Stimulated activated CD8-positive, alpha-beta memory T cell treated with anti-CD3 and anti-CD28 coated beads, Interleukin-4, amount 100 ng/mL, for 4 hours (primary cell): ENCODE results near the gene AKAP5.

Experiments used
- DNase-seq, 2 donors: peaks; one replicate each; pipeline ENCODE4 v3.0.0-alpha.2; 2020; ENCODE audit warnings: low read depth in 2 of 2, low spot score in 1 of 2

Gene AKAP5

DNA sequence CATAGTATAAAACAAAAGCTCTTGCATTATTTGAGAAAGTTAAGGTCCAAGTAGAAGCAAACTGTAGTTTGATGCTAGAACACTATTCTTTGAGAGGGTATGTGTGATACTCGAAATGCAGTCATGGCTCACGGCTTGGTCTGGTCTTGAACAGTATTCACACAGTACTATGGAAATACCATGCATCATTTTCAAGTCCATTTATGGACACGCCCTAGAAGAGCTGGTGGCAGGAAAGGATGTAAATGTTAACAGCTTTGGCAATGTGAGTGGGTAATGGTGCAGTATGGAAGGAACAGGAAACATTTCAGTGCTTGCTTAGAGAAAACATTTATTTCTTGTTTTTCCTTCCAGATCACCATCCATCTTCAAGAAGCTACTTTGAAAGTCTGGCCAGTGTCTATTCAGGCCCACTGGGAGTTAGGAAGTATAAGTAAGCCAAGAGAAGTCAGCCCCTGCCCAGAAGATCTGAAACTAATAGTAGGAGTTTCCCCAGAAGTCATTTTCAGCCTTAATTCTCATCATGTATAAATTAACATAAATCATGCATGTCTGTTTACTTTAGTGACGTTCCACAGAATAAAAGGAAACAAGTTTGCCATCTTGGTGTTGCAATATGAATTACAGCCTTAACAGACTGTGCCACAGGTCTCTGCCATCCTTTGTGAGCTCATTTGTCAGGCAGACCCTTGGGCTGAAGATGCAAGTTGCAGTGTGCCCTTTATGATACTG is 5.7 kb upstream of the AKAP5 start:
- no peak for DNase-seq

DNA sequence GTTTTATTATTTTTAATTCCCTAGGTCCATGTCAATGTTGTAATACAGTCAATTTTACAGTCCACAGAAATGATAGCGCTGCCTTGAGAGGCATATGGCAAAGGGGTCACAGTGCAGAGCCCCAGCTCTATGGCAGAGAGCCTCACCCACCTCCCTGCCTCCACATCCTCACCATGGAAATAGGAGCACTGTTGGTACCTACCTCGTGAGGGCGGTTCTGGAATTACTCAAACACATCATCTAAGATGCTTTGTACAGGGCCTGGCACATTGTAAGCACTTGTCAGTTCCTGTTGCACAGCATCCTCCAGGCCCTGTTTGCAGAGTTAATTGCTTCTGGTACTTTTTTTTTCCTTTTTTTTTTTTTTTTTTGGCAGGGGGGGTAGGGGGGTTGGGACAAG is 4.1 kb upstream of the AKAP5 start:
- DNase-seq = no peak

DNA sequence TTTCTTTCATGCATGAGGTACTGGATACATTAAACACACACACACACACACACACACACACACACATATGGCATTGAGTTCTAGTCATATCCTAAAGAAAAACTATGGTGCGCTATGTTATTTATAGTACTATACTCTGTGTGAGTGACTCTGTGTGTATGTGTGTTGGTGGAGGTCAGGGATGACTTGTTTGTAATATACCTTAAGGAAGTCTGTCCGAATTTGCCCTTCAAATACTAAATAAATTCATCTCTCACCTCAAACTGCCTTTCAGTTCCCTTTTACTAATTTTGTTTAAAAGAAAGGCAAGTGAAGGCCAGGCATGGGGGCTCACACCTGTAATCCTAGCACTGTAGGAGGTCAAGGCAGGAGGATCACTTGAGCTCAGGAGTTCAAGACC is 2.1 kb upstream of the AKAP5 start:
- no peak for DNase-seq

DNA sequence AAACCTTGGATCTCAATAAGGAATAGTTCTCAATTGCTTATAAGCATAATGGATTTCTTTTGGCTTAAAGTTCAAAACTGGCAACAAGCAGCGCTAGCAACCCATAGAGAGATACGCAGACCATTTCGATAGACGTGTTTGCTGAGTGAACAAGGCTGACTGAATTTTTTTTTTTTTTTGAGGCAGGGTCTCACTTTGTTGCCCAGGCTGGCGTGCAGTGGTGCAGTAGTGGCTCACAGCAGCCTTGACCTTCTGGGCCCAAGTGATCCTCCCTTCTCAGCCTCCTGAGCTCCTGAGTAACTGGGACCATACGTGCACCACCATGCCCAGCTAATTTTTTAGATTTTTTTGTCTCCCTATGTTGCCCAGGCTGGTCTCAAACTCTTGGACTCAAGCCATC is 1.4 kb upstream of the AKAP5 start:
- no peak for DNase-seq

DNA sequence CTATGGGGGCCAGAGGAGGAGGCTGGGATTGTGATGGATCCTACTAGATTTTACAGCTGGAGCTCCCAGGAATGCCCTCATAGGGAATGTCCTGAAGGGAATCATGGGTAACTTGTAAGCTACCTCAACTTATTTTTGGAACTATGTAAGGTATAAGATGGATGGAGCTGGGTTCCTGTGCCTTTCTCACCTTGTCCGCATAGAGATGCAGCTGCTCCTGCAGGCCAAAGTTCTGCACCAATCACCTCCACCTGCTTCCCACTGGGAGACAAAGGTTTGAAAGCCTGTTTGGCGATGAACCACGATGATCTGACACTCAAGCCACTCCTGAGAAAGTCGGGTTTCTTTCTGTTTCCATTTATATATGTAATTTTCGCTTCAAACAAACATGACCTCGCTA is 648 bp upstream of the AKAP5 start:
- DNase-seq = no peak

DNA sequence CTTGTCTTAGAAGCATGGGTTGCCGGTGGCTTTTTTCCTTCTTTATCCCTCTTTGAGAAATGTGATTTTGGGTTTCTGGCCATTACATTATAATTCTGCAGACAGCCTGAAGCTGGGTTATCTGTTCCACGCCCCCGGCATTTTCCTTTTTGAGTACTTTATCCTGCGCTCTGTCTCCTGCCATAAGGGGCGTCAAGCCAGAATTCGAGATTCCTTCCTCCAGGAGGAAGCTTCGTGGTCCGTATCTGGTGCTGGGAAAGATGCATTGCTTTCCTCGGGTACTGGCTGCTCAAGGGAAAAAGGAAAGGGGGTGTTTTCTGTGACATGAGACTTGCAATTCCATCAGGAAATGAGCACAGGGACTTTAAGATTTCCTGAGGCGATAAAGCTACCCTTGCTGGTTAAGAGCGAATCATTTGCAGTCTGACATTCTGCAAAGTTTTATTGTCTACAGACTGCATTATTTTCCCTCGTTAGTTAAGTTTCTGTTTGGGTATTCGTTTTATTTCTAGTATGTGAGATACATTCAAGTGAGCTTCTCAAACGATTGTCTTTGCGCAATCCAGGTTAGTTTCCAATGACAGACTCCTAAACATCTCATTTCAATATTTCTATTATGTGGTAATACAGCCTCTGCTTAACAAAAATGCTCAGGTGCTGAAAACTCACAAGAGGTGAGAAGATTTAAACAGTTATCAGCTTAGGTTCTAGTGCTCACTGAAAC is 694 bp downstream of the AKAP5 start:
- DNase-seq = no peak

DNA sequence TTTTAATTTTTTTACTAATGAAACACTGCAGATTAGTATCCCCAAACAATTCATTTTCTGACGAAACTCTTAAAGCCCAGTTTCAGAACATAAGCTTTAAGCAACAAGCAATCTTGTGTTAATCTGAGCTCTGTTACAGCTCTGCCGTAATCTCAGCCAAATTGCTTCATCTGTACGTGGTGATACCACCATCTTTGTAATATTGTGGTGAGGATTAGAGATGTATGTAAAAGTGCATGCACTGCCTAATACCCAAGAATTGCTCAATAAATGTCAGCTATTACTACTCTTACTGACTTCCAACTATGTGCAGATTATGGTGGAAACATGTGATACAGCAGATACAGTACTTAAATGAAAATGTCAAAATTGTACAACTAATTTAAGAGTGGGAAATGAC is 1.8 kb downstream of the AKAP5 start:
- DNase-seq = no peak

DNA sequence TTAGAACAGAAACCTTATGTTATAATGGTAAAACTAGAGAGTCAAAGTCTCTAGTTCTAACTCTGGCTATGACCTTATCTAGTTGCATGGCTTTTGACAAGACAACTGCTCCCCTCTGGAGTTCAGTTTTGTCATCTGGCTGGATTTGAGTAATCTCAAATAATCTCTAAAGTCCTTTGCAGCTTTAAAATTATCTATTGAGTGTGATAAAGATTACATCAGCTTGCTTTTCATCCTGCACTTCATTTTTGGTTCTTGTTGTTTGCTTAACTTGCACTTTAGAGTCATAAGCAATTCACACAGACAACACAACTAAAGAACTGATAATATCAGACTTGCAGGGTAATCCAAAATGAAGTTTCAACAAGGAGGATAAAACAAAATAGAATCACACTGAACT is 2.3 kb downstream of the AKAP5 start:
- no peak for DNase-seq

DNA sequence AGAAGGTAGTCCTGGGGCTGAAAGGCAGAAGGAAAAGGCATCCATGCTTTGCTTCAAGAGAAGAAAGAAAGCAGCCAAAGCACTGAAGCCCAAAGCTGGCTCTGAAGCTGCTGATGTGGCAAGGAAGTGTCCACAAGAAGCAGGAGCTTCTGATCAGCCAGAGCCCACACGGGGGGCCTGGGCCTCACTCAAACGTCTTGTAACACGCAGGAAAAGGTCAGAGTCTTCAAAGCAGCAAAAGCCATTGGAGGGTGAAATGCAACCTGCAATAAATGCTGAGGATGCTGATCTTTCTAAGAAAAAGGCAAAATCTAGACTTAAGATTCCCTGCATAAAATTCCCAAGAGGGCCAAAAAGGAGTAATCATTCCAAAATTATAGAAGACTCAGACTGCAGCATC is 3.2 kb downstream of the AKAP5 start:
- DNase-seq = no peak

DNA sequence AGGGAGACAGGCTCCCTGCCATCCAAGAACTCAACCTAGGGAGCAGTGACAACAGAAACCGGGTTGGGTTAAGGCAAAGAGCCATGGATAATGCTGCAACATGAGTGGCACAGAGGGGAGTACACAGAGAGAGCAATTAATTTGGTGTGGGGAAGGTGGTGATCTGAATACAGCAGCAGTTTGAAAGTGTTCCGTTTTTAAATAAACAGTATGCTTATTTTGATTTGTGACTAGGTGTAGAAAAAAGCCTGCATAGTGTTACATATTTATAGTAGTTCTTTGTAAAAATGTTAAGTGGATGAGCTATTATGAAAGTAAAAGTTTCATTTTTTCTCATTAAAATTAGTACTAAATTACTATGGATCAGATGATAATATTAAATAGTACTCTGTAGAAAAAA is 8.7 kb downstream of the AKAP5 start:
- DNase-seq = no peak

DNA sequence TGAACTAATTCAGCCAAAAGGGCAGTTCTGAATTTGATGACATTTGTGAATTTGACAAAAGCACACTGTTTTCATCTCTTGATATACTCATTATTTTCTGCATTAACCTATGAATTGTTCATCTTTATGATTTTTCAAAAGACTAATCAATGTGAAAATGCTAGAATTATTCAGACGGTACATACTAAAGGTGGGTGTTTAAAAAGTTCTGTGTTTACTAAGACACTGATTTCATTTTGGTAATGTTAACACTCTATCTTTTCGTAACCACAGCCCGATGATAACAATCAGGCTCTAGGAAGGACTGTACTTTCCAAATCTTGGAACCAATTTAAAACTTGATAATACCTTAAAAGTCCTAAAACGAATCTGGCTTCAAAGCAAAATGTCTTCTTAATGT is 9.4 kb downstream of the AKAP5 start:
- no peak for DNase-seq

DNA sequence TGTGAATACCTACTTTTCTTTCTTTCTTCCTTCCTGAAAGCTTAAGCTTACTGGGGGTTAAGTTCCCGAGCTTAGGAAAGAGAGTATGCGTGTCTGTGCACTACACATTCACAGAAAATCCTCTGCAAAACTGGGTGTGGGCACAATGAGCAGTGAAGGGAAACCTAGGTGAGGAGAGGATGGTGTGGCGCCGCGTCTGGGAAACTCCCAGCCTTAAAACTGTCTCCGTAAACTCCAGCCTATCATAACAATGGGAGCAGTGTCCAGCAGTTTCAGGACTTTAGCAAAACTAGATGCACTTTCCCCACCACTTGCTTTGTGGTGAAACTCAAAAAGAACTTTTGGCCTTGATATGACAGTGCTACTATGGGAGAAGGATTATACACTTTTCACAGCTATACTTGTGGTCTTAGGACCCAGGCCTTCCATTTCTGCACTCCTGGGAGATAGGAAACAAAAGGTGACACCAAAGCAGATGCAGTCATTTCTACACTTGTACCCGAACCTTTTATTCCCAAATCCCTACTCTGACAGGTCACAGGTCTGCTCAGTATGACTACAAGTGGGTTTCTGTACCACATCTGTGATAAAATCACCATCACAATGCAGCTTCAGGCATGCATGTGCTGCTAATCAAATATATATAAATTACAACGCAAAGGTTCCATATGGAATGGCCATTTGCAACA is 10.4 kb downstream of the AKAP5 start:
- no peak for DNase-seq

DNA sequence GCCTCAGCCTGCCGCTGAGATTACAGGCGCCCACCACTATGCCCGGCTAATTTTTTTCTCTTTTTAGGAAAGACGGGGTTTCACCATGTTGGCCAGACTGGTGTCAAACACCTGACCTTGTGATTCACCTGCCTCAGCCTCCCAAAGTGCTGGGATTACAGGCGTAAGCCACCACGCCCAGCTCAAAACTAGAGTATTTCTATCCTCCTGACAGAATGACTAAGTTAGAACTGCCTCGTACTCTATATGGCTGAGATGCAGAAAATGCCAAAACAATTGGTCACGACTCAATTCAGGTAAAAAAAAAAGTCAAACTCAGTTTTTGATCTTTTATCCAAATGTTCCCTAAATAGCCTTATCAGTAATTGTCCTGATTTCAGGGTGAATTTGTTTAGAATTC is 11.1 kb downstream of the AKAP5 start:
- no peak for DNase-seq

DNA sequence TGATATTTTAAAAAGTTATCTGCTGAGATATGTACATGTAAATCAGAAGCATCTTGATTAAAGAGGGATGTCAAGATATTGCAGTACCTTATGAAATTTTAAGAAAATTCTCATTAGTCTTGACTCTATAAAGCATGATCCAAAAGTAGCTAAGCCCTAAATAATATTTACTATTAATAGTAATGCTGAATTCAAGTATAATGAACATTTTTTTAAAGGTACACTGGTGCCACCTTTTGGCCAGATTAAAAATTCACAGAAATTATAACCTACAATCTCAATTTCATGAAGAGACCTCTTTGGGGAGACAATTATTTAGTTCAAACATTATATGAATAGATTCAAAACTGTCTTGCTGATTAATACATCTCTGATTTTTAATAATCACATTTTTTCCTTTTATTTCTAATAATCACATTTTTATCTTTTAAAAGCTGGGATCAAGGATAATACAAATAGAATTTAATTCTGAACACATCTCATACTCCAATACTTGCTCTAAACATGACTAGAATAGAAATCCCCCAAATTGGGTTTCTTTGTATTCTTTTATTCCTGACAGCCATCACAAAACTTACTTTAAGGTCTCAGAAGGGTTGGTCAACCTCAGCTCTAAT is 13.4 kb downstream of the AKAP5 start:
- DNase-seq = no peak

DNA sequence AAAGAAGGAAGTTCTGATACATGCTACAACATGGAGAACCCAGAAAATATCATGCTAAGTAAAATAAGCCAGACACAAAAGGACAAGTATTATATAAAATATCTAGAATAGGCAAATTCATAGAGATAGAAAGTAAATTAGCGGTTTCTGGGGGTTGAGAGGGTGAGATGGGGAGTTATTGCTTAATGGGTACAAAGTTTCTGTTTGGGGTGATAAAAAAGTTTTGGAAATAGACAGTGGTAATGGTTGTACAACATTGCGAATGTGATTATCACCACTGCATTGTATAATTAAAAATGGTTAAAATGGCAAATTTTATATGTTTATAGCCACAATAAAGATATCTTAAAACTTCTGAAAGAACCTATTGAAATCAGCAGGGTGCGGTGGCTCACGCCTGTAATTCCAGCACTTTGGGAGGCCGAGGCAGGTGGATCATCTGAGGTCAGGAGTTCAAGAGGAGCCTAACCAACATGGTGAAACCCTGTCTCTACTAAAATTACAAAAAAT is 23.3 kb downstream of the AKAP5 start:
- no peak for DNase-seq

DNA sequence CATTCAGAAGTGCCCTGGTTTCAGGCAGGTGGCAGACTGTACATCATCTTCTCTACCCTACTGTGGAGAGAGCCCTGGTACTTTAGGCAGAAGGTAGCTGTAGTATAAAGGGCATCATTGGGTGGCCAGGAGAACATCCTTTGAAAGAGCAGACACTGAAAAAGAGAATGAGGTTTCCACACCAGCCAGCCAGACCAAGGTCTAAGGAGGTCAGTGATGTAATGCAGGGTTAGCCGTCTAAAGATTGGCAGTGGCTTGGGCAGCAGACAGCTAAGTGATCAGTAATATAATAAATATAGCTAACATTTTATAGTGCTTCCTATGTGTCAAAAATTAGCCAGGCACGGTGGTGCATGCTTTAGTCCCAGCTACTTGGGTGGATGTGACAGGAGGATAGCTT is 26.3 kb downstream of the AKAP5 start:
- no peak for DNase-seq

DNA sequence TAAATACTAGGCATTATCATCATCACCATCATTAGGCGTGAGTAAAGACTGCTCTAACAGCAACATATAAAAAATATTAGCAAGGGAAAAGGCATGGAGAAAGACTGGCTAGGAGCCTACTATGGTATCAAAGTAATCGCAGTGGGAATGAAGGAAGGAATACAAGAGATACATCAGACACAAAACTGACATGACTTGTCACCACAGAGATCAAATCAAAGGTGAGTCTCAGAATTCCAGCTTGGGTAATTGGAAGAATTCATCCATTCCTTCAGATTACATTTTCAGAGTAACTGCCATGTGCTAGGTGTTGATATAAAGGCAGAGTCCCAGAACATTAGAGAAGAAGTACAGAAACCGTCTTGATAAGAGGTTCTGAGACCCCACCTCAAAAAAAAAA is 28.2 kb downstream of the AKAP5 start:
- DNase-seq = no peak

DNA sequence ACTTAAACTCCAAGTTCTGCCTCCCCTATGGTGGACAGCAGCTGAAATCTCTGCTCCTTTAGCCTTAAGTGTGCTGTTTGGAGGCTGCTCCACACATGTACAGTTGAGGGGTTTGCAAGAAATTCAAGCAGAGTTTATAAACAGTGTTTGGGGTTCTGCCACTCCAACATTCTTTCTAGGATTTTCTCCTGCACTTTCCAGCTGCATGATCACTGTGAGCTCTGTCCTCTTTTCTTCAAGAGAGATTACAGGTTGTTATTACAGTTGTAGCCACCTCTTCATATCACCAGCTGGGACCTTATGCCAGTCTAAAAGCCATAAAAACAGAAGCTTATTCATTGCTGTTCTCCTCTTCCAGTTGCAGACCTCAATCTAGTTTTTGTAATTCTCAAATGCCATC is 30.0 kb downstream of the AKAP5 start:
- DNase-seq = no peak

DNA sequence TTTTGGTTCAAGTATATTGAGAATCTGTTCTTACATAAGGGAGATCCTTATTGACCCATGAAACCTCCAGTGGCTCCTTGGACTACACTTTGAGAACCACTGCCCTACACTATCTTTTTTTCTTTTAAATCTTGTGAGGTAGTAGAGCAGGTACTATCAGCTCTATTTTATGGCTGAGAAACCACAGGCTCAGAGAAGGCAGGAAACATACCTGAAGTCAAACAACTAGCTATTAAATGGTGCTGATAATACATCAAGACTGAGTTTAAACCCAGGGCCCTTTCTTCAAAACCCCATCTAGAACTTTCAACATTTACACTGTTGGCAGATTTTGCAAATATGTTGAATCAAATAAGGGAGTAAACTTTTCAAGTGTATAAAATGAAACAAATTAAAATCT is 31.5 kb downstream of the AKAP5 start:
- DNase-seq = no peak

DNA sequence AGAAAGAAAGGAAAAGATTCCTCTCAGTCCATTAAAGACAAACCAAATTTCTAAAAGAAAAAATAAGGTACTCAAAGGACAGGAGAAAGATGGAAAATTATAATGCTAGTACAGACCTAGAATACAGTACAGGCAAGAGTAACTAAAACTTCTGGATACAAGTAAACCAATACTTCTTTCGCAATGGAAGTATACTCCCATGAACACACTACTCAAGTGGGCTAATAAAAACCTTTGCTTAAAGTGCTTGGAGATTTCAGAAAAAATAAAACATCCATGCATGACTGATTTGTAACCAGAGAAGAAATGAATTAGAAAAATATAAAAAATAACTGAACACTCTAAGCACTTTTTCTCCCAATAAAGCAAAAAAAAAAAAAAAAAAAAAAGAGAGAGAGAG is 34.8 kb downstream of the AKAP5 start:
- no peak for DNase-seq

DNA sequence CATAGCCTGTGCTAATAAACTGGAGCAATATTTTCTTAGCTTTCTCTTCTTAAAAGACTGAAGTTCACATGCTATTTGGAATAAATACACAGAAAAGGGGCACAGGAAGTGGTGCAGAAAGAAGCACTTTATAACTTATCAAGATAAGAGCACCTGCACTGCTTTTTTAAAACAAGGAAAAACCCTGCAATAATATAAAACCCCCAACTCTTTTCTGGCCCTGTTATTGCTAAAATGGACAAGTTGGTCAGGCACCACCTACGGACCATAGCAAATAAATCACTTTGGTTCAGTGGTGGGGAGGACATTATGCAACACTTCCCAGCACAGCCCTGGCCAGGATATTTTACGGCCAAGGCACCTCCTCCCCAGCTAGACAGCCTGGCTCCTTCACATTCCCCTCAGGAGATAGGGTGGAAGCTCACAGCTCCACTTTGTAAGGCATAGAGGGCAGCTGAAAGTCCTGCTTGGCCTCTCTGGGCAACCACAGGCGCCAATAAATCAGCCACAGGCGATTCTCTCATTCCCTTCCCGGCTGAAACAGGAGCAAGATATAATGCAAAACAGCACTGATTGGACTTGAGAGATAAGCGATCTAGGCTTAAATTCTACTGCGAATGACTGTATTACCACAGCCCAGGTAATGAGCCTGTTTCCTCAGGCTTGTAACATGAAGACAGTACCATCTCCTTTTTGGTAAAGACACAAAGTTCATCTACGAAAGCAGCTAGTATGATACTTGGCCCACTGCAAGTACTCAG is 36.3 kb downstream of the AKAP5 start:
- DNase-seq = no peak
